Cardiac fibroblast (primary cell): ENCODE results near the gene RNF144B.

ENCODE experiments used
- DNase-seq, 2 donors: peaks; one replicate each; pipeline versions ENCODE4 v3.0.0 to v3.0.0-alpha.2; 2010; ENCODE audit warnings: low read depth in 2 of 2
- H3K4me3 ChIP-seq, 2 donors: replicated peaks in 1 of 2; 1 replicate in 1 of 2; 2 replicates in 1 of 2; pipeline ENCODE4 v1.5.1; 2011; ENCODE audit warnings: low read depth in 2 of 2, low read length in 2 of 2, mild to moderate bottlenecking in 2 of 2, moderate library complexity in 1 of 2
- CTCF ChIP-seq: IDR thresholded peaks from one replicate; pipeline ENCODE4 v1.5.1; 2011; ENCODE audit warnings: low read depth, mild to moderate bottlenecking, low read length, inconsistent platforms

The RNF144B gene

GRCh38 chr6:18465410-18466154 lies 78.4 kb downstream of the RNF144B start:
- H3K4me3 ChIP-seq: no peak overlapping the region
- TF ChIP-seq CTCF: no peak
- DNase-seq: no peak

GRCh38 chr6:18467741-18468502 lies 80.8 kb downstream of the RNF144B start:
- no peak overlapping the region for H3K4me3 ChIP-seq
- no peak for TF ChIP-seq CTCF
- DNase-seq: no peak

- no peak for TF ChIP-seq CTCF
- no peak overlapping the region for H3K4me3 ChIP-seq
- DNase-seq: no peak
Observed at GRCh38 chr6:18468503-18468843, 81.3 kb downstream of the RNF144B start.

GRCh38 chr6:18469536-18469935 lies 82.4 kb downstream of the RNF144B start:
- H3K4me3 ChIP-seq: no peak overlapping the region
- TF ChIP-seq CTCF: no peak
- DNase-seq: no peak

- no peak for TF ChIP-seq CTCF
- no peak overlapping the region for H3K4me3 ChIP-seq
- no peak for DNase-seq
Observed at GRCh38 chr6:18471232-18471964, 84.2 kb downstream of the RNF144B start.

GRCh38 chr6:18472941-18473340 lies 85.8 kb downstream of the RNF144B start:
- no peak for TF ChIP-seq CTCF
- H3K4me3 ChIP-seq: no peak overlapping the region
- DNase-seq: no peak
